H1 (cell line): Measurements from ENCODE around the gene ULBP3. TPM values are rescaled to one million over a fixed set of nuclear protein-coding genes. Genes with fewer than 3 reads are reported as not detected.

Experiments used
- TEAD4 ChIP-seq: IDR thresholded peaks from 2 replicates; pipeline ENCODE4 v1.6.1; 2012; ENCODE audit warnings: low read depth, low read length, inconsistent platforms, mixed read lengths
- polyA plus RNA-seq, 7 experiments: library from polyadenylated mRNA; depleted of rRNA in 3 of 7; stranded (reverse) in 5 of 7; unstranded in 2 of 7; fragments of >200 nt in 5 of 7; fragments of 200-250 nt in 2 of 7; gene quantifications; 1 replicate in 5 of 7; 2 replicates in 1 of 7; 4 replicates in 1 of 7; pipeline versions ENCODE4 v1.2.1 to v1.2.3, GENCODE V29; 2011 to 2013; ENCODE audit warnings: missing spikeins in 2 of 7, mixed read lengths in 2 of 7
- total RNA-seq: library from RNA; stranded (reverse); fragmentation: NEBNext Ultra II Directional; extraction: Animal tissue kit (Norgen Biotek cat#: 25700); gene quantifications from 2 replicates; pipeline ENCODE4 v1.2.1, GENCODE V29; 2021

ULBP3 gene
- total and polyA plus RNA-seq, 2 of the 8 experiments (the other 6 are each of a cell fraction or from before 2014, with no cell fraction given), result 1.9 to 4.2 TPM

- TF ChIP-seq TEAD4, result no peak
Measured at GRCh38 chr6:150026976-150027805, 41.7 kb downstream of the ULBP3 start (continued).
